HK-2 (cell line): ENCODE results near the gene CPNE4.
"Not testable (repeated sequence)": the region's sequence is repeated elsewhere in the genome, so short reads cannot be mapped to it uniquely, and the experiment has no call there.

Experiments used
- DNase-seq: peaks from one replicate; pipeline ENCODE4 v3.0.0-alpha.2; 2018; ENCODE audit not compliant: unreplicated experiment

The CPNE4 gene

GRCh38 chr3:131960324-131960723 is 74.5 kb downstream of the CPNE4 start:
- DNase-seq = no peak

- no peak for DNase-seq
These were observed 76.8 kb downstream of the CPNE4 start for GRCh38 chr3:131957980-131958379.

DNA sequence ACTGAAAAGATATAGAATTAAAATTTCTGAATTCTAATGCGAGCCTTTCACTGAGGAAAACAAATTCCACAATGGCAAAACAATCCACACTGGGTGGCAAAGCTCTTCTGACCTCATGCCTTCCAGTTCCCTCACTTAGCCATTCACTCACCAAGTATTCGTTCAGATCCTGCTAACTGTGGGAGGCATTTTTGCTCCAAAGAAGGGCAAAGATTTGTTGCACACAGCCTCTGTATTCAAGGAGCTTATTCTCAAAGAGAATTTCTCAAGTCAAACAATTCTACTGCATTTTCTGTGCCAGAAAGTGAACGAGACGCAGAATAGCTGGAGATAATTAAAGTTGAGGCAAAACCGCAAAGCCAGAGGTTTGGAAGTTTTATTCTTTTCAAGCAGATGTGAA is 77.3 kb downstream of the CPNE4 start:
- no peak for DNase-seq

DNA sequence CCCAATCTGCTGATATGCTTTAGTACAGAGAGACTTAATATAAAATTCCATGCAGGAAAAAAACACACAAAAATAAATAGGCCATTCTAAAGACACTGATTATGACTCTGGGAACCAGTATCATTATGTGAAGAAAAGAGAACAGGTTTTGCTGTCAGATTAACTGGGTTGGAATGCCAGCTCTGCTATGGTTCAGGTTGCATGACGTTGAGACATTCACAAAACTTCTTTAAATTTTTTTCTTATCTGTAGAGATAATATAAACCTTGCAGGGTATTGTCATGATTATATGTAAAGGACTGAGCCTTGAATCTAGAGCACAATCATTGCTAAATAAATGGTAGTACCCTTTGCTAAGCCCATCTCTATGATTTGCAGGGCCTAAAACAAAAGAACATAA is 86.0 kb downstream of the CPNE4 start:
- no peak for DNase-seq

DNA sequence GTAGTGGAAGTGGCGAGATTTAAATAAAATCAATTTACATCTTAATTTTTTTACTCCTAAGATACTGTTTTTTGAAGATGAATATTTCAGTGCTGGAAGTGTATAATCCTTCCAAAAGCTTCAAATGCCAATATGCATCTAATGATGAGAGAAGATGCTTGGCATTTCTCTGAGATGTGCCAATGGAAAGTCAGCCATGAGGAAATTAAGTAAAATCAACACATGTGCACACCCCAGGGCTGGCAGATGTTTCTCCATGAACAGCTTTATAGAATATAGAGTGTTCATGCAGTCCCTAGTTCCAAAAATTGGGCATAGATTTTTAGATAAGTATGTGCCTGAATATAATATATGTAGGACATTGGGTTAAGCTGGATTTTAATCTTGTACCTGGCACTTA is 90.1 kb downstream of the CPNE4 start:
- no peak for DNase-seq

DNA sequence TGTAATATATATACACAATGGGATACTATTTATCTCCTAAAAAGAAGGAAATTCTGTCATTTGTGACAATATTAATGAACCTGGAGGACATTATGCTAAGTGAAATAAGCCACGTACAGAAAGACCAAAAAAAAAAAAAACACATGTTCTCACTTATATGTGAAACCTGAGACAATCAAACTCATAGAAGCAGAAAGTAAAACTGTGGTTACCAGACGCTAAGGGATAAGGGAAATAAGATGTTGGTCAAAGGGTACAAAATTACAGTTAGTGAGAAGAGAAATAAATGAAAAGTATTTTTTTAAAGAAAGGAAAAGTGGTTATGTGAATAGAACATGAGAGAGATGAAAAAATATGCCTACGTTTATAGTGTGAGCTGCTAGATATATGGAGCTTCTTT is 101.1 kb downstream of the CPNE4 start:
- DNase-seq = no peak

DNA sequence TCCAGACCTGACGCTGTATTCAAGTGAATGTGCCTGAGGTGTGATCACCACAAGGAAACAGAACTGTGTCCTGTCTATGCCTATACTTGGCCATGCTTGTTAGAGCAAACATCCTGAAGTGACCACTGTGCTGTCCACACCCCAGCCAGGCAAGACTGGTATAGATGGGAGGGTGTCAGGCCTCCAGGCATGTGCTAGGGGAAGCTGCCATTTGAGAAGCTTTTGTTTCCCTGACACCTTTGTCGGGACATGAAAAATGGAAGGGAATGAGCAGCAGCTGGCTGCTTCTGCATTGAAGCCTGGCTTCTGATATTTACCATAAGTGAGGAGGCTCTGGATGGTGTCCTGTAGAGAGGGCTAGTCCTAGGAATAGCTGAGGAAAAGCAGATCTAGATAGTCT is 106.2 kb downstream of the CPNE4 start:
- DNase-seq = no peak

- DNase-seq = no peak
These were observed 109.2 kb downstream of the CPNE4 start for GRCh38 chr3:131925571-131925970.

DNA sequence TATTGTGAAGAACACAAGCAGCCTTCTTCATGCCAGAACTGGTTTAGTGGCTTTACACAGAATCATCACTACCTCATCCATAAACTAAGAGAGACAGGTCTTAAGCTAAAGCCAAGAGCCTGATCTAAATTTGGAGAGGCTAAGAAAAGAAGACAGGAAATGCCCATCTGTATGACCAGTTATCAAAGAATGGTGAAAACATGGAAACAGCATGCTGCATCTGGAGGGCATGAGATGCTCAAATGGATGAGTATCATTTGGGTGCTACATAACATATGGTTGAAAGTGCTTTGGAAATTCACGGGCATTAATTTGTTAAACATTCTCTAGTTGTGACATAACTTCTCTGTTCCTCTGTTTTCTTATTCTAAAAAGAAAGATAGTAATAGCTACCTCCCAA is 112.5 kb downstream of the CPNE4 start:
- DNase-seq = no peak

DNA sequence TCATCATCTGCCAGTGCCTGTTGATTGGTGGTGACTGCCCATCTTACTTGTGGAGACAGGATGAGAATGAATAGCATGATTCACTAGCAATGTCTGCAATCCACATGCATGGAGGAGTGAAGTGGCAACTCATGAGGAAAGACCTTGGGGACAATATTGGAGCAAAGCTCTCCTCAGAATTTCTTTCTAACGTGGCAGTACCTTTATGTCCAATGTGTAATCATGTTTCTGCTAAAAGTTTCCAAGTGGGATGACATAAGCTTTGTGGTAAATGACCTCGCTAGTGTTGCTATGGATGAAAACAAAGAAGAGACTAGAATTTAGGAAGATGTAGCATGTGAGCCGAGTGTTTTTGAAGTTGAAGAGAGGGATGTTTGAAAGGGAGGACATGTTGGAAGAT is 117.8 kb downstream of the CPNE4 start:
- no peak for DNase-seq

- DNase-seq = no peak
These were observed 120.6 kb downstream of the CPNE4 start for GRCh38 chr3:131914090-131914691.

GRCh38 chr3:131912255-131912654 is 122.6 kb downstream of the CPNE4 start:
- no peak for DNase-seq

DNA sequence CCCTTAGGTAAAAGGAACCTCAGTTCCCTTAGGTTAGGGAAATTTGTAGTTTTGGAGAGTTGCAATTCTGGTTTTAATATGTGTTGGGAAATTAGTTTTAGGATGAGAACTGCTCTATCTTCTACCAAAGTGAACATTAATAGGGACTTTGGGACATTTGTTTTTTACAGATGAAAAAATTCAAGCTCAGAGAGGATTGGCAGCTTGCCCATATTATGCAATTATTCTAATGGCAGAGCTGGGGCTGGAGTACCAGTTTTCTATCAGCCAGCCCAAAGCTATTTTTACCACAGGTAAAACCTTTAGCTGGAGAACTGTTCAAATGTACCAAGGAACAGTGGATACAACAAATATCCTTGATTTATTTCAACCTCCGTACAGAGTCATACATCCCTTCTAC is 127.0 kb downstream of the CPNE4 start:
- no peak for DNase-seq

DNA sequence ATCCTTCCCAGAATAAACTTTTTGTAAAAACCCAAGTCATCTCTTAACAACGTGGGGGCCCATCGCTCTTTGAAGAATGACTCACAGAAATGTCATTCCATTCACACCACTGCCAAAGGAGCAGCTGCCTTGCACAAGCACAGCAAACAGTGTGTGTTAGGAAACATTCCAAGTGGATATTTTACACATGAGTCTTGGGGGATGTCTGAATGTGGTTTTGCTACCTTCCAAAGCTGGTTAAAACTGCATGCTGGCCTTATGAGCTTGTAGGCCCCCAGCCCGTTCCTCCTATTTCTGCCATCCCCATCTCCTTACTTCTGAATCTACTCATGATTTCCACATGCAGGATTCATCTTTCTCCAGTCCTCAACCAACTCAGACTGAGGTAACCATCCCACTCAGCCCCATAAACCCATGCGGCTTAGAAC is 130.8 kb downstream of the CPNE4 start:
- DNase-seq = peak; percentile 52

GRCh38 chr3:131901686-131902085 is 133.1 kb downstream of the CPNE4 start:
- no peak for DNase-seq

DNA sequence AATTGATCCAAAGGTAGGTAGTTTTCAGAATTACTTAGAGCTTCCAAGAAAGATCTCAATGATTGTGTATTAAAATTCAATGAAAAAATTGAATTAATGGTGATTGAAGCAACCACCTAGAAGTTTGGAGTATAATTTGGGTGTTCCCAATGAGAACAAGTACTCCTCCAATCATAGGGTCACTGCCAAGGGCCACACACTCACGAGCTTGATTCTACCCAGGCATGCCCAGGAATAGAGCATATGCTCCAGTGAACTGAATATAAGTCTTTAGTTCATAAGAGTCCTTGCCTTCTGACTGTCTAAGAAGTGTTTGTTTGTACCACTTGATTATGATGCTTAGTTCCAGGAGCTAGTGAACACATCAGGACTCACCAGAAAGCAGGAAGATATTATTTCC is 133.9 kb downstream of the CPNE4 start:
- DNase-seq = no peak

- DNase-seq = no peak
These were observed 135.8 kb downstream of the CPNE4 start for GRCh38 chr3:131899021-131899420.

DNA sequence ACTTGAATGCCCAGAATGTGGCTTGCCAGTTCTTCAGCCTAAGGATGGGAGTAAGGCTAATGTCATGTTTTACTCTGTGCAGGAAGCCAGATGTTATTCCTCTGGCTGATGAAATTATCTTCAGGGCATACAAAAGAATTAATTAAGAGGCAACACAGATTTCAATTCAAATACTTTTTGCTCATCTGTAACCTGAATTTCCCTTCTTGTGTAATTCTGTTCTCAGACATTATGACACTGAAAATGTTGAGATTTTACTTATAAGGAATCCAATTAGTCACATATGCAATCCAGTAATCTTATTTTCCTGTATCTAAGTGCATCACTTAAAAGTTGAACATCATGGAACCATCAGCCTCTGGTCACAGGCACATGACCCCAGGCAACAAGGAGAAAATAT is 136.5 kb downstream of the CPNE4 start:
- DNase-seq = no peak

DNA sequence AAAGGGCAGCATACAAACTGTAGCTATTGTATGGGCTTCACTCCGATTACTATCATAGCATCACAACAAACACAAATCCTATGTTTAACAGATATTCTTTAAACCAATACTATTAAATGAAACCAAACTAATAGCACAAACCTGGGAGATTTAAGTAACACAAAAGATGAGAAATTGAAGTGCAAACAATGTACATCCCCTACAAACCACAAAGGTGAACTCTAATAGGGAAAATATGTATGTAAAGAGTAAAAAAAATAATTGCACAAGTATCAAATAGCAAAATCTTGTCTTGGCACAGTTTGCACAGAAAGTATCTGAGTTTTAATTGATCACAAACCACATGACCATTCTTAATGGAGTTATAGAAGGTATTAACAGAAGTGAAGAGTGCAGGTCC is 138.5 kb downstream of the CPNE4 start:
- DNase-seq = no peak

DNA sequence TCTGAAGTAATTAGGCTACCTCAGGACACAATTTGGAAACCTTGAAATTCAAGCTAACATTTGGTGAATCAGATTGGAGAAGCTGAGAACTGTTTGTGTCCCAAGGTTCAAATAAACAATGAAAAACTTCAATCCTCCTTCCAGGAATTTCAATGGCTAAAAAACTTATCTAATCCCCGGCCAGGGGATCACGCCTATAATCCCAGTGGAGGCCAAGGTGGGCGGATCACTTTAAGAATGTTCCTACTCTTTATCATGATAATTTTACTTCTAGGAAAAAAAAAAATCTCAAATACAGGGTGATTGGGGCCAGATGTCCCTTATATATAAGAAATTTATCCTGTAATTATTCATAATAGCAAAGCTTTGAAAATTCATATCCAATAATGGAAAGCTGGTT is 139.0 kb downstream of the CPNE4 start:
- DNase-seq = no peak

DNA sequence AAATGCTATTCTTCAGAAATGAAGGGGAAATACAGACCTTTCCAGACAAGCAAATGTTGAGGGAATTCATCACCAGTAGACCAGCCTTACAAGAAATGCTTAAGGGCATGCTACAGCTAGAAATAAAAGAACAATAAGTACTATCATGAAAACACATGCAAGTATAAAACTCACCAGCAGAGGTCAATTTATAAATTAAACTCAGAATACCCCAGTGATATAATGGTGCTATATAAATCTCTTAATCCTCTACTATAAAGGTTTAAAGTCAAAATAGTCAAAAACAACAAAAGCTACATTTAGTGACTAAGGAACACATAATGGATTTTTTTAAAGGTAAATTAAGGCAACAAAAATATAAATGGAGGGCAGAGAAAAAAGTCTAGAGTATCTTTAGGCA is 142.5 kb downstream of the CPNE4 start:
- no peak for DNase-seq

DNA sequence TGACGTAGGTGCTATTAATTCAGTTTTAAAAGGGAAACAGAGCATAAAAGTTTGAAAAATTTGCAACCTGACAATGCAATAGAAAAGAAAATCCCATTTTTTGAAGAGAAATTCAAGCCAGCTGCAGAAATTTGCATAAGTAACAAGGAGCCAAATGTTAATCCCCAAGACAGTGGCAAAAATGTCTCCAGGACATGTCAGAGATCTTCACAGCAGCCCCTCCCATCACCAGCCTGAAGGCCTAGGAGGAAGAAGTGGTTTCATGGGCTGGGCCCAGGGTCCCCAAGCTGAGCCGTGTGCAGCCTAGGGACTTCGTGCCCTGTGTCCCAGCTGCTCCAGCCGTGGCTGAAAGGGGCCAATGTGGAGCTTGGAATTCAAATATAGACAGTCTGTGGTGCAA is 148.9 kb downstream of the CPNE4 start:
- not testable (repeated sequence) for DNase-seq

DNA sequence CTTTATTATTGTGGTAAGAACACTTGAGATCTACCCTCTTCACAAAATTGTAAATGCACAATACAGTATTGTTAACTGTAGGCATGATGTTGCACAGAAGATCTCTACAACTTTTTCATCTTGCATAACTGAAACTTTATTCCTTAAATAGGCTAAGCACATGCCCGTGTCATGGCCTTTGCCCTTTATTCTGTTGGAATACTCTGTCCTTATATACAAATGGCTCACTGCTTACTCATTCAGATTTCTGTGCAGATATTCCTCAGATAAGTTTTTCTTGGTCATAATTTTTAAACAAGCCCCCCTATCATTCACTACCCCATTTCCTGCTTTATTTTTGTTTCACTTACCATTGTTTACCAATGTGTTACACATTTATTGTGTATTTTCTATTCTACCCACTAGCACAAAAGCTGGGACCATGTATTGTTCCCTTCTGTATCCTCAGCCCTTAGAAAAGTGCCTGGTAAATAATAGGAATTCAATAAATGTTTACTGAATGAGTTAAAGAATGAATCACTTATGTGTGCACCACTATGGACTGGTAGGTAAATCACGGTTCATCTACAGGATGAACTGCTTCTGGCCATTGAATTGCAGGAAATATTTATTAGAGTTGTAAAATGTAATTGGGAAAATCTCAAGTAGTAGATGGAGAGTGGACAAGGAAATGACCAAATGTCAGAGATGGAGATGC is 151.0 kb downstream of the CPNE4 start:
- DNase-seq = no peak

DNA sequence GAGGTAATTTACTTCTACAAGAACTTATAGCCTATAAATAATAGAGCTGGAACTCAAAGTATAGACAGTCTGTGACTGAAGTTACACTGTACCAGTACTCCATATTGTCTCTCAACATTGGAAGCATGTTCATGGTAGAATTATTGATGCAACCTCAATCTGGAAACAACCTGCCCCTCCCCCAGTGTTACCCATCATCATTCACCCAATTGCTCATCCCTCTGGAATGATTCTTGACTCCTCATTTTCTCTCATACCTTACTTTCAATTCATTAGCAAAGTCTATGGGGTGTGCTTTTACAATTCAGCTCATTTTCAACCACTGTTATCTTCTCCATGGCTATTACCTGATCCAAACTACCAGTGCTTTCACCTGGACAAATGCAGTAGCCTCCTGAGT is 151.7 kb downstream of the CPNE4 start:
- no peak for DNase-seq
